ENCODE data around the gene HSPA12B. TPM values are rescaled to one million over a fixed set of nuclear protein-coding genes. Genes with fewer than 3 reads are reported as not detected.

Gene HSPA12B
- total RNA-seq, 2 donors from 2014 or later: 1.1 to 1.4 TPM

- Histone ChIP-seq H3K4me3 (ENCODE audit: low read length) (peak overlapping the region; percentile 92), H3K4me1 (ENCODE audit: control insufficient read depth, insufficient read depth, low read length) (peaks cover 9% of the 10 kb centered on the region), H3K36me3 (ENCODE audit: control insufficient read depth, insufficient read depth, low read length) (peaks cover 4% of the 10 kb centered on the region), H3K9ac (ENCODE audit: extremely low read depth, low read length, poor library complexity, severe bottlenecking) (no peak overlapping the region), H3K9me3 (ENCODE audit: control insufficient read depth, low read length) (no peaks in the 10 kb centered on the region), H3K27ac (ENCODE audit: low read depth, low read length) (no peak overlapping the region), H3K27me3 (ENCODE audit: control insufficient read depth, insufficient read depth, low read length, poor library complexity, severe bottlenecking) (no peaks in the 10 kb centered on the region)
- no peak for DNase-seq
- TF ChIP-seq CTCF (conservative IDR thresholded peaks at IDR 0.05): no peak
- Mint-ChIP-seq H3K9me3 (no peaks in the 10 kb centered on the region), H3K4me1 (peaks cover 13% of the 10 kb centered on the region), H3K27me3 (ENCODE audit: insufficient read depth) (peaks cover 22% of the 10 kb centered on the region), H3K4me3 (peak overlapping the region; percentile 80), H3K36me3 (ENCODE audit: low read depth) (no peaks in the 10 kb centered on the region), H3K27ac (no peak overlapping the region)
- 90 to 91% methylated on average over 20 to 25 of the region's 25 CpGs for WGBS, 2 experiments (ENCODE audit: insufficient coverage in 1 of 2, insufficient read length in 1 of 2)
Measured at GRCh38 chr20:3794701-3795420, 62.4 kb downstream of the HSPA12B start.

DNA sequence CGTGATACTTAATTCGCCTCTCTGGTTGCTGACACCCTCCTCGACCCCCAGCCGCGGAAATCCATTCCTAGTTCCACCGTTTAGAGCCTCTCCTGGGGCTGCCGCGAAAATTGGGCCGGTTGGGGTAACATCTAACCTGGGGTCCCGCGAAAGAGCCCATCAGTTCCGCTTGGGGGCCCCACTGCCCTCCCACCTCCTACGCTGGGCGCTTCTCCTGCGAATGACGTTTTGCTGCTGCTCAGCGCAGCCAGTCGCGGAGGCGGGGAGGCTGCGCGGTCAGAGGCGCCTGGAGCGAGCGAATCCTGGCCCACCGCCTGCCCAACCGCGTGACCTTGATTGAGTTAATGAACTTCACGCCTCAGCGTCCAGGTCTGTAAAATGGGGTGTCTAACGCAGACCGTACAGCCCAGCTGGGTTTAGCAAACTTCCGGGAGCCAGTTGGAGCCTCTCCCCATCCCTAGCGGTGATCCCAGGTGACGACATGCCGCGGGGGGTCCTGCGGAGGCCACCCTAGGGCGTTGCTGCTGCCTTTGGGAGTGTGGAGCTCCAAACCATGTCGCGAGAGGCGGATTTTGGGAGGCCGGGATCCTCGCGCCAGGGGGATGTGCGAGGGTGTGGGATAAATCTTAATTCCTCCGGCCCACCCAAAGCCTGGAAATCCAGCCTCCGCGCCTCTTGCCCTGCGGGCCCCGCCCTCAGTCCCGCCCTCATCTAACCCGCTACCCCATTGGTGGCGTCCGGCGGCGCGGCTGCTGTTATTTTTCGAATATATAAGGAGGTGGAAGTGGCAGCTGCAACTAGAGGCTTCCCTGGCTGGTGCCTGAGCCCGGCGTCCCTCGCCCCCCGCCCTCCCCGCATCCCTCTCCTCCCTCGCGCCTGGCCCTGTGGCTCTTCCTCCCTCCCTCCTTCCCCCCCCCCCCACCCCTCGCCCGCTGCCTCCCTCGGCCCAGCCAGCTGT lies 63.3 kb downstream of the HSPA12B start, which contains the start of gene CDC25B:
Gene CDC25B (plus strand): TSS at position 800 of the 958 bp plus-strand sequence. CDS start 222 bp downstream, outside the sequence.
- peaks cover 5% of the 10 kb centered on the region for H3K36me3 Mint-ChIP-seq (ENCODE audit: low read depth)
- peak within 1 kb of the TSS; percentile 94 for H3K27ac Mint-ChIP-seq
- H3K9me3 ChIP-seq (ENCODE audit: control insufficient read depth, low read length): no peaks in the 10 kb centered on the region

More for the DNA sequence above, 63.3 kb downstream of the HSPA12B start, which contains the start of gene CDC25B:
- Histone ChIP-seq H3K4me3 (ENCODE audit: low read length) (peak within 1 kb of the TSS; percentile 92), H3K27ac (ENCODE audit: low read depth, low read length) (peak within 1 kb of the TSS; percentile 41), H3K36me3 (ENCODE audit: control insufficient read depth, insufficient read depth, low read length) (peaks cover 5% of the 10 kb centered on the region), H3K27me3 (ENCODE audit: control insufficient read depth, insufficient read depth, low read length, poor library complexity, severe bottlenecking) (no peaks in the 10 kb centered on the region), H3K4me1 (ENCODE audit: control insufficient read depth, insufficient read depth, low read length) (peaks cover 12% of the 10 kb centered on the region), H3K9ac (ENCODE audit: extremely low read depth, low read length, poor library complexity, severe bottlenecking) (peak within 1 kb of the TSS; percentile 72)
- Mint-ChIP-seq H3K27me3 (ENCODE audit: insufficient read depth) (peaks cover 19% of the 10 kb centered on the region), H3K4me1 (peaks cover 20% of the 10 kb centered on the region), H3K4me3 (peak within 1 kb of the TSS; percentile 80), H3K9me3 (no peaks in the 10 kb centered on the region)
- peak; percentile 97 for DNase-seq
- TF ChIP-seq CTCF (conservative IDR thresholded peaks at IDR 0.05): peak; percentile 66
- 5% methylated on average over 34 to 54 of the region's 69 CpGs for WGBS, 2 experiments (ENCODE audit: insufficient coverage in 1 of 2, insufficient read length in 1 of 2)

All from endodermal cell (in vitro differentiated cells).